PC-3 (cell line): ENCODE data around the gene MCU. TPM values are rescaled to one million over a fixed set of nuclear protein-coding genes. Genes with fewer than 3 reads are reported as not detected.

ENCODE experiments used
- ATAC-seq: fragments of 200-7000 bp; cut with Tn5 transposase; 2 replicates; pipeline ENCODE4 v1.9.1; 2020; ENCODE audit warnings: mild to moderate bottlenecking, moderate library complexity
- BruUV-seq: library from RNA; stranded (reverse); fragments of 400-500 nt; replicated peaks from 2 replicates; lab custom pipeline; 2021; lab: Mats Ljungman, UMichigan
- CTCF ChIA-PET: fragments of 300-600 bp; sonication (Branson Sonifier 250); formaldehyde crosslinking; loops from one replicate; lab custom pipeline; 2022; ENCODE audit warnings: antibody characterized with exemption; lab: Charles Lee
- POLR2A ChIA-PET: fragments of 300-600 bp; sonication (Branson Sonifier 250); formaldehyde crosslinking; loops from one replicate; lab custom pipeline; 2022; ENCODE audit warnings: antibody characterized with exemption; ENCODE audit not compliant: unreplicated experiment; lab: Charles Lee
- DNase-seq: peaks from one replicate; pipeline ENCODE4 v3.0.0-alpha.2; 2015
- H2AFZ ChIP-seq: fragments of 300-600 bp; sonication (generic); 2 replicates; pipeline ENCODE4 v1.6.0; 2016; ENCODE audit warnings: antibody characterized with exemption, low read length
- H3F3A ChIP-seq: fragments of 300-600 bp; sonication (generic); one replicate; pipeline ENCODE4 v1.6.0; 2017; ENCODE audit warnings: antibody characterized with exemption, low read length, control low read depth, mild to moderate bottlenecking; ENCODE audit not compliant: unreplicated experiment
- H3K27ac ChIP-seq: fragments of 300-600 bp; sonication (generic); 2 replicates; pipeline ENCODE4 v1.5.1; 2016; ENCODE audit warnings: mild to moderate bottlenecking, low read length
- H3K27me3 ChIP-seq: fragments of 300-600 bp; sonication (generic); 2 replicates; pipeline ENCODE4 v1.6.1; 2016; ENCODE audit warnings: low read length, mixed read lengths
- H3K36me3 ChIP-seq: fragments of 300-600 bp; sonication (generic); 2 replicates; pipeline ENCODE4 v1.6.1; 2016; ENCODE audit warnings: low read depth, mixed run types, low read length, mixed read lengths
- H3K4me1 ChIP-seq: fragments of 300-600 bp; sonication (generic); 2 replicates; pipeline ENCODE4 v1.5.1; 2016; ENCODE audit warnings: low read length; ENCODE audit not compliant: insufficient read depth
- H3K4me2 ChIP-seq: fragments of 300-600 bp; sonication (generic); 2 replicates; pipeline ENCODE4 v1.6.0; 2016; ENCODE audit warnings: low read length
- H3K4me3 ChIP-seq: fragments of 300-600 bp; sonication (generic); 2 replicates; pipeline ENCODE4 v1.5.1; 2016; ENCODE audit warnings: mild to moderate bottlenecking, low read length, mixed read lengths
- H3K79me2 ChIP-seq: fragments of 300-600 bp; sonication (generic); 2 replicates; pipeline ENCODE4 v1.6.1; 2017; ENCODE audit warnings: low read length, mixed read lengths
- H3K9ac ChIP-seq: fragments of 300-600 bp; sonication (generic); 2 replicates; pipeline ENCODE4 v1.6.0; 2016; ENCODE audit warnings: mild to moderate bottlenecking, low read length
- H3K9me2 ChIP-seq: fragments of 300-600 bp; sonication (generic); replicated peaks from 2 replicates; pipeline ENCODE4 v1.6.1; 2016; ENCODE audit warnings: mixed run types, low read length, mixed read lengths
- H3K9me3 ChIP-seq: fragments of 300-600 bp; sonication (generic); 2 replicates; pipeline ENCODE4 v1.6.1; 2016; ENCODE audit warnings: low read length, mixed read lengths
- H4K20me1 ChIP-seq: fragments of 300-600 bp; sonication (generic); 2 replicates; pipeline ENCODE4 v1.6.1; 2016; ENCODE audit warnings: low read length, mixed read lengths
- EZH2 ChIP-seq: fragments of 300-600 bp; sonication (generic); IDR thresholded peaks from one replicate; pipeline ENCODE4 v1.6.1; 2017; ENCODE audit warnings: antibody characterized with exemption, mild to moderate bottlenecking, low read length; ENCODE audit not compliant: unreplicated experiment
- EZH2phosphoT487 ChIP-seq: fragments of 300-600 bp; sonication (generic); IDR thresholded peaks from 2 replicates; pipeline ENCODE4 v1.6.1; 2018; ENCODE audit warnings: mild to moderate bottlenecking, antibody characterized with exemption, low read length, borderline replicate concordance
- intact Hi-C: fragments of 100-400 bp; cut with micrococcal nuclease; formaldehyde crosslinking; loops from 2 replicates; pipeline ENCODE4 v1.9.0; 2023
- total RNA-seq: library from RNA; depleted of rRNA; stranded (reverse); fragments of >200 nt; gene quantifications from 2 replicates; pipeline ENCODE4 v1.2.3, GENCODE V29; 2014
- TF ChIP-seq, protein P1 (sequence below): fragments of 300-600 bp; sonication (generic); conservative IDR thresholded peaks from 2 replicates; pipeline ENCODE4 v1.5.1; 2017; ENCODE audit warnings: antibody characterized with exemption, low read depth, mild to moderate bottlenecking, low read length

MCU gene
- total RNA-seq, 1 experiment from 2014 or later, result 21.5 TPM

DNA sequence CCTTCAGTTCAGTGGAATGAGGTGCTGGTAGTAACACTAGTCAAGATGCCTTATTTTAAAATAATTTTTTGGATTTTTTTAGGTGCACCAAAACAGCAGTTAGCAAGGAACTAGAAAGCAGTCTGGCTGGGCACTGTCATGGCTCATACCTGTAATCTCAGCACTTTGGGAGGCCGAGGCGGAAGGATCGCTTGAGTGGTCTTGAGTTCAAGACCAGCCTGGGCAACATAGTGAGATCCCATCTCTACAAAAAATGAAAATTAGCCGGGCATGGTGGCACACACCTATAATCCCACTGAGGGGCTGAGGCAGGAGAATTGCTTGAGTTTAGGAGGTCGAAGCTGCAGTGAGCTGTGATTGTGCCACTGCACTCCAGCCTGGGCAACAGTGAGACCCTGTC, 236.9 kb downstream of the MCU start:
- Histone ChIP-seq H3K27ac (no peak overlapping the region), H3K27me3 (peaks cover 36% of the 10 kb centered on the region), H3K4me3 (no peak overlapping the region), H3K4me2 (no peak overlapping the region), H3K79me2 (no peaks in the 10 kb centered on the region), H3K9me3 (no peaks in the 10 kb centered on the region), H2AFZ (no peak overlapping the region), H3K36me3 (no peaks in the 10 kb centered on the region), H3K9me2 (no peaks in the 10 kb centered on the region), H3K4me1 (no peaks in the 10 kb centered on the region), H3K9ac (no peak overlapping the region), H4K20me1 (no peaks in the 10 kb centered on the region), H3F3A (no peaks in the 10 kb centered on the region)
- TF ChIP-seq, protein P1, sequence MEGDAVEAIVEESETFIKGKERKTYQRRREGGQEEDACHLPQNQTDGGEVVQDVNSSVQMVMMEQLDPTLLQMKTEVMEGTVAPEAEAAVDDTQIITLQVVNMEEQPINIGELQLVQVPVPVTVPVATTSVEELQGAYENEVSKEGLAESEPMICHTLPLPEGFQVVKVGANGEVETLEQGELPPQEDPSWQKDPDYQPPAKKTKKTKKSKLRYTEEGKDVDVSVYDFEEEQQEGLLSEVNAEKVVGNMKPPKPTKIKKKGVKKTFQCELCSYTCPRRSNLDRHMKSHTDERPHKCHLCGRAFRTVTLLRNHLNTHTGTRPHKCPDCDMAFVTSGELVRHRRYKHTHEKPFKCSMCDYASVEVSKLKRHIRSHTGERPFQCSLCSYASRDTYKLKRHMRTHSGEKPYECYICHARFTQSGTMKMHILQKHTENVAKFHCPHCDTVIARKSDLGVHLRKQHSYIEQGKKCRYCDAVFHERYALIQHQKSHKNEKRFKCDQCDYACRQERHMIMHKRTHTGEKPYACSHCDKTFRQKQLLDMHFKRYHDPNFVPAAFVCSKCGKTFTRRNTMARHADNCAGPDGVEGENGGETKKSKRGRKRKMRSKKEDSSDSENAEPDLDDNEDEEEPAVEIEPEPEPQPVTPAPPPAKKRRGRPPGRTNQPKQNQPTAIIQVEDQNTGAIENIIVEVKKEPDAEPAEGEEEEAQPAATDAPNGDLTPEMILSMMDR, result no peak
- no peak for TF ChIP-seq EZH2phosphoT487
- no peak for TF ChIP-seq EZH2
- intact Hi-C loops, result no loop called here
- ATAC-seq (no peak), DNase-seq (no peak)
- no TSS peak for BruUV-seq
- POLR2A ChIA-PET, result no interaction called here
- CTCF ChIA-PET, result no interaction called here

DNA sequence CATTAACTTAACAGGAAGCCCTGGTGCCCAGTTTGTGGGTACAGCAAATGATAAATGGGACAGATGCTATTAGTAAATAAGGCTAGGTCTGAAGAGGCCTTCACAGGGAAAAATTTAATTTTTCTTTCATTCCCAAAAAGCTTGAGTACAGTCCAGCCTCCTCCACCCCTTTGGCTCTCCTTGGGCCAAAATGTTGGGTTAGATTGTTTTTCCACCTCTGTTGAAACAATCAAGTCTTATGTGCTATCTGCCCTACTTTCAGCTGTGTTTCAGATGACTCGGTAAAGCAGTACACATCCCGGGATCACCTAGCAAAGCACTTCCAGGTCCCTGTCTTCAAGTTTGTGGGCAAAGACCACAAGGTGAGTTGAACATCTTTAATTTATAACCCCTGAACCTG, 238.3 kb downstream of the MCU start:
- H2AFZ ChIP-seq, result no peak overlapping the region
- intact Hi-C loops, result no loop called here
- ChIA-PET POLR2A (no interaction called here), CTCF (no interaction called here)
- H3K9me3 ChIP-seq, result no peaks in the 10 kb centered on the region
- H3F3A ChIP-seq, result no peaks in the 10 kb centered on the region
- no peaks in the 10 kb centered on the region for H4K20me1 ChIP-seq
- no peaks in the 10 kb centered on the region for H3K79me2 ChIP-seq
- peaks cover 6% of the 10 kb centered on the region for H3K4me1 ChIP-seq
- no peak overlapping the region for H3K27ac ChIP-seq
- H3K9ac ChIP-seq, result no peak overlapping the region
- no peak for DNase-seq
- H3K36me3 ChIP-seq, result no peaks in the 10 kb centered on the region
- no peak for ATAC-seq
- no peak overlapping the region for H3K4me3 ChIP-seq
- H3K4me2 ChIP-seq, result no peak overlapping the region
- H3K9me2 ChIP-seq, result no peaks in the 10 kb centered on the region
- BruUV-seq, result no TSS peak
- peaks cover 25% of the 10 kb centered on the region for H3K27me3 ChIP-seq
- TF ChIP-seq, protein P1, result no peak
- no peak for TF ChIP-seq EZH2

DNA sequence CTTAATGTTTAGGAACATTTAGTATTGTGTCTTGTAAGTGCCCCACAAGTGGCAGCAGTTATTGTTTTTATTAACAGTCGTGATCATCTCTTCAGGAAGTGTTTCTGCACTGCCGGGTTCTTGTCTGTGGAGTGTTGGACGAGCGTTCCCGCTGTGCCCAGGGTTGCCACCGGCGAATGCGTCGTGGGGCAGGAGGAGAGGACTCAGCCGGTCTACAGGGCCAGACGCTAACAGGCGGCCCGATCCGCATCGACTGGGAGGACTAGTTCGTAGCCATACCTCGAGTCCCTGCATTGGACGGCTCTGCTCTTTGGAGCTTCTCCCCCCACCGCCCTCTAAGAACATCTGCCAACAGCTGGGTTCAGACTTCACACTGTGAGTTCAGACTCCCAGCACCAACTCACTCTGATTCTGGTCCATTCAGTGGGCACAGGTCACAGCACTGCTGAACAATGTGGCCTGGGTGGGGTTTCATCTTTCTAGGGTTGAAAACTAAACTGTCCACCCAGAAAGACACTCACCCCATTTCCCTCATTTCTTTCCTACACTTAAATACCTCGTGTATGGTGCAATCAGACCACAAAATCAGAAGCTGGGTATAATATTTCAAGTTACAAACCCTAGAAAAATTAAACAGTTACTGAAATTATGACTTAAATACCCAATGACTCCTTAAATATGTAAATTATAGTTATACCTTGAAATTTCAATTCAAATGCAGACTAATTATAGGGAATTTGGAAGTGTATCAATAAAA, 240.5 kb downstream of the MCU start:
- Histone ChIP-seq H3K36me3 (no peaks in the 10 kb centered on the region), H3K4me2 (no peak overlapping the region), H2AFZ (no peak overlapping the region), H3K27me3 (0 out of 2 replicates have a peak, but pooled peaks cover 9% of the 10 kb centered on the region), H3K4me1 (peaks cover 10% of the 10 kb centered on the region), H3K79me2 (no peaks in the 10 kb centered on the region), H3K4me3 (no peak overlapping the region), H3K9ac (no peak overlapping the region), H3K27ac (no peak overlapping the region), H3F3A (no peaks in the 10 kb centered on the region), H3K9me3 (no peaks in the 10 kb centered on the region), H4K20me1 (no peaks in the 10 kb centered on the region), H3K9me2 (peaks cover 7% of the 10 kb centered on the region; the same call in 1 of the 2 replicates)
- TF ChIP-seq, protein P1, result no peak
- TF ChIP-seq EZH2phosphoT487 (no peak), EZH2 (no peak)
- BruUV-seq, result no TSS peak
- ChIA-PET POLR2A (no interaction called here), CTCF (no interaction called here)
- intact Hi-C loops, result no loop called here
- DNase-seq (no peak), ATAC-seq (no peak)
